K562 (cell line): ENCODE measurements around the gene BLM. TPM values are rescaled to one million over a fixed set of nuclear protein-coding genes. Genes with fewer than 3 reads are reported as not detected.
A peak's percentile ranks its signal among the peaks of the same experiment; 100 is the strongest.

ENCODE experiments used
- ADNP ChIP-seq: fragments of 200-800 bp; sonication (Bioruptor generic); IDR thresholded peaks from 2 replicates; pipeline ENCODE4 v1.6.1; 2016; ENCODE audit warnings: missing genetic modification characterization, missing compliant biosample characterization
- BACH1 ChIP-seq: fragments of 200-800 bp; sonication (Bioruptor generic); IDR thresholded peaks from 2 replicates; pipeline ENCODE4 v1.6.1; 2016; ENCODE audit warnings: missing genetic modification characterization, missing compliant biosample characterization
- BDP1 ChIP-seq: IDR thresholded peaks from 3 replicates; pipeline ENCODE4 v1.6.1; 2011; ENCODE audit not compliant: insufficient read length, insufficient read depth
- BRD9 ChIP-seq: fragments of 450-650 bp; IDR thresholded peaks from 2 replicates; pipeline ENCODE4 v1.6.1; 2018; ENCODE audit warnings: low read depth; ENCODE audit not compliant: partially characterized antibody
- FOXM1 ChIP-seq, 2 experiments: fragments of 450-650 bp in 1 of 2; sonication (generic) in 1 of 2; formaldehyde crosslinking in 1 of 2; IDR thresholded peaks; 2 replicates each; pipeline versions ENCODE4 v1.6.1 to v1.9.0; 2017 to 2022; ENCODE audit warnings: low read depth in 2 of 2, mild to moderate bottlenecking in 2 of 2, missing genetic modification reagents in 1 of 2, moderate library complexity in 1 of 2
- HCFC1 ChIP-seq: IDR thresholded peaks from 2 replicates; pipeline ENCODE4 v1.6.1; 2012; ENCODE audit warnings: low read depth, low read length, improper control_type of control experiment
- HNRNPK ChIP-seq: fragments of 200-400 bp; formaldehyde crosslinking; IDR thresholded peaks from one replicate; pipeline ENCODE4 v1.6.1; 2018; ENCODE audit warnings: mild to moderate bottlenecking, low read depth, low read length; ENCODE audit not compliant: poor library complexity, severe bottlenecking
- KLF13 ChIP-seq: fragments of 450-650 bp; IDR thresholded peaks from 2 replicates; pipeline ENCODE4 v1.6.1; 2016; ENCODE audit warnings: missing genetic modification characterization, low read depth, mild to moderate bottlenecking, missing compliant biosample characterization, moderate library complexity, borderline replicate concordance
- NBN ChIP-seq: fragments of 450-650 bp; IDR thresholded peaks from 2 replicates; pipeline ENCODE4 v1.6.1; 2016; ENCODE audit warnings: low read depth, mild to moderate bottlenecking
- NELFE ChIP-seq: IDR thresholded peaks from 2 replicates; pipeline ENCODE4 v1.6.1; 2011; ENCODE audit warnings: mild to moderate bottlenecking; ENCODE audit not compliant: insufficient read depth, insufficient read length
- NRF1 ChIP-seq, 2 experiments: fragments of 450-650 bp; IDR thresholded peaks in 1 of 2; conservative IDR thresholded peaks in 1 of 2; 2 replicates each; pipeline ENCODE4 v1.6.1; 2014; ENCODE audit warnings: mild to moderate bottlenecking in 2 of 2
- PCBP2 ChIP-seq: fragments of 200-400 bp; formaldehyde crosslinking; IDR thresholded peaks from 2 replicates; pipeline ENCODE4 v1.6.1; 2018; ENCODE audit warnings: low read length, low read depth, mild to moderate bottlenecking, moderate library complexity; ENCODE audit not compliant: poor library complexity, severe bottlenecking
- PRPF4 ChIP-seq: fragments of 200-400 bp; formaldehyde crosslinking; IDR thresholded peaks from one replicate; pipeline ENCODE4 v1.6.1; 2017; ENCODE audit warnings: low read length, low read depth, mild to moderate bottlenecking; ENCODE audit not compliant: insufficient read depth, poor library complexity, severe bottlenecking
- STAT5B ChIP-seq: fragments of 250-450 bp; sonication (Bioruptor Pico); IDR thresholded peaks from 2 replicates; pipeline ENCODE4 v1.8.0; 2021; ENCODE audit warnings: mild to moderate bottlenecking, inconsistent platforms
- TCF7 ChIP-seq: sonication (generic); IDR thresholded peaks from 2 replicates; pipeline ENCODE4 v1.6.1; 2016; ENCODE audit warnings: antibody characterized with exemption, borderline replicate concordance
- XRCC5 ChIP-seq: fragments of 200-400 bp; formaldehyde crosslinking; IDR thresholded peaks from 2 replicates; pipeline ENCODE4 v1.6.1; 2017; ENCODE audit warnings: low read depth, mild to moderate bottlenecking, low read length
- ZC3H4 ChIP-seq: sonication (generic); formaldehyde crosslinking; IDR thresholded peaks from 2 replicates; pipeline ENCODE4 v1.9.0; 2021; ENCODE audit warnings: missing genetic modification reagents, borderline replicate concordance
- ZKSCAN8 ChIP-seq: fragments of 200-800 bp; sonication (Bioruptor generic); IDR thresholded peaks from 2 replicates; pipeline ENCODE4 v1.6.1; 2016; ENCODE audit warnings: missing genetic modification characterization, missing compliant biosample characterization
- ZNF232 ChIP-seq: sonication (generic); formaldehyde crosslinking; IDR thresholded peaks from 2 replicates; pipeline ENCODE4 v1.8.0; 2022; ENCODE audit warnings: mild to moderate bottlenecking, missing genetic modification reagents
- ZNF324 ChIP-seq: fragments of 250-450 bp; sonication (Bioruptor Pico); IDR thresholded peaks from 2 replicates; pipeline ENCODE4 v1.4.0; 2020; ENCODE audit warnings: mild to moderate bottlenecking
- ZNF77 ChIP-seq: fragments of 250-450 bp; sonication (Bioruptor Pico); IDR thresholded peaks from 2 replicates; pipeline ENCODE4 v1.5.0; 2020
- polyA plus RNA-seq, 8 experiments: library from polyadenylated mRNA; depleted of rRNA in 4 of 8; stranded (reverse) in 5 of 8; unstranded in 3 of 8; fragments of >200 nt; fragmentation: Nextera tagmentation in 2 of 8; fragmentation: Illumina TruSeq in 1 of 8; extraction: Ambion mirVana in 2 of 8; extraction: Trizol in 1 of 8; gene quantifications; 2 replicates each; pipeline versions ENCODE4 v1.2.1 to v1.2.3, GENCODE V29; 2011 to 2014; ENCODE audit warnings: inconsistent platforms in 1 of 8, missing spikeins in 1 of 8
- total RNA-seq, 7 experiments: library from RNA; depleted of rRNA in 6 of 7; stranded (reverse); fragments of >200 nt in 6 of 7; fragmentation: Illumina TruSeq in 2 of 7; extraction: Trizol in 2 of 7; gene quantifications; 2 replicates each; pipeline versions ENCODE4 v1.2.1 to v1.2.3, GENCODE V29; 2011 to 2021; ENCODE audit warnings: low replicate concordance in 1 of 7
- TF ChIP-seq, protein P1 (sequence below): sonication (generic); formaldehyde crosslinking; IDR thresholded peaks from 2 replicates; pipeline ENCODE4 v1.8.0; 2022; ENCODE audit warnings: missing genetic modification reagents, mild to moderate bottlenecking, borderline replicate concordance
- TF ChIP-seq, protein P2 (sequence below): fragments of 450-650 bp; formaldehyde crosslinking; IDR thresholded peaks from 2 replicates; pipeline ENCODE4 v1.4.0; 2022; ENCODE audit warnings: mild to moderate bottlenecking, moderate library complexity

BLM gene
- total and polyA plus RNA-seq, 9 of the 15 experiments (the other 6 are each of a cell fraction or from before 2014, with no cell fraction given): 21.0 to 56.0 (median 43.9) TPM

DNA sequence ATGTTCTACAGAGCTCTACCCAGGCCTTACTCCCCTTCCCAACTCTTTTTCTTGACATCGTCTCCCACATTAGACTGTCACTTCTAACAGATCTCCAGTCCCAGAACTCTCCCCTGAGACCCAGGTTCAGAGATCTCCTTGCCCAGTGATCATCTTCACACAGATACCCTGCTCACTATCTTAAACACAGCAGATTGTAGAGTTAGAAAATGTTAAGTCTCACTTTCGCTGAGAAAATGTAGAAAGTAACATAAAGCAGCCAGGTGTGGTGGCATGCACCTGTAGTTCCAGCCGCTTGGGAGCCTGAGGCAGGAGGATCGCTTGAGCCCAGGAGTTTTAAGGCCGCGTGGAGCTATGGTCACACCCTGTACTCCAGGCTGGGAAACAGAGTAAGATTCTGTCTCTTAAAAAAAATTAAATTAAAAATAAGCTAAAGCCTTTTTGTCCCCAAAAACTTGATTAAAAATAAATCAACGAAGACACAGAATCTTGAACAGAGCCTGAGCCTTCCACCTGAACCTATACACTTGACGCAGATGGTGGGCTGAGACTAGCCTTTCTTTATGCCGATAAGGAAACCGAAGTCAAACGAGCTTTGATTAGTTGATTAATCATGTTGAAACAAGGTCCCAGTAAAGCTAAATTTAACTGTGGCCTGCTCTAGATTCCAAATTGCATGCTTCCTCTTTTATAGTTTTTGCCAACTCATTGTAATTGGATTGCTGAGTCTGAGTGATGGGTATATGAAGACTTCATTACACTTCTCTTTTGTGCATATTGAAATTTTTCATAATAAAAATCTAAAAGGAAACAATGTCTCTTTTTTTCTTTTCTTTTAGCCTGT lies 31.3 kb upstream of the BLM start (continued):
- no peak for TF ChIP-seq FOXM1 (IDR thresholded peaks at IDR 0.05; ENCODE audit: low read depth)
- TF ChIP-seq FOXM1 (CRISPR knock-in tag; IDR thresholded peaks at IDR 0.05; ENCODE audit: low read depth): no peak
- no peak for TF ChIP-seq ZNF324 (CRISPR knock-in tag)
- no peak for TF ChIP-seq BACH1 (tag)
- TF ChIP-seq, protein P1, sequence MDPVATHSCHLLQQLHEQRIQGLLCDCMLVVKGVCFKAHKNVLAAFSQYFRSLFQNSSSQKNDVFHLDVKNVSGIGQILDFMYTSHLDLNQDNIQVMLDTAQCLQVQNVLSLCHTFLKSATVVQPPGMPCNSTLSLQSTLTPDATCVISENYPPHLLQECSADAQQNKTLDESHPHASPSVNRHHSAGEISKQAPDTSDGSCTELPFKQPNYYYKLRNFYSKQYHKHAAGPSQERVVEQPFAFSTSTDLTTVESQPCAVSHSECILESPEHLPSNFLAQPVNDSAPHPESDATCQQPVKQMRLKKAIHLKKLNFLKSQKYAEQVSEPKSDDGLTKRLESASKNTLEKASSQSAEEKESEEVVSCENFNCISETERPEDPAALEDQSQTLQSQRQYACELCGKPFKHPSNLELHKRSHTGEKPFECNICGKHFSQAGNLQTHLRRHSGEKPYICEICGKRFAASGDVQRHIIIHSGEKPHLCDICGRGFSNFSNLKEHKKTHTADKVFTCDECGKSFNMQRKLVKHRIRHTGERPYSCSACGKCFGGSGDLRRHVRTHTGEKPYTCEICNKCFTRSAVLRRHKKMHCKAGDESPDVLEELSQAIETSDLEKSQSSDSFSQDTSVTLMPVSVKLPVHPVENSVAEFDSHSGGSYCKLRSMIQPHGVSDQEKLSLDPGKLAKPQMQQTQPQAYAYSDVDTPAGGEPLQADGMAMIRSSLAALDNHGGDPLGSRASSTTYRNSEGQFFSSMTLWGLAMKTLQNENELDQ (CRISPR knock-in tag): no peak
- TF ChIP-seq STAT5B (CRISPR knock-in tag): no peak
- TF ChIP-seq TCF7: no peak
- no peak for TF ChIP-seq ZNF232
- no peak for TF ChIP-seq ZKSCAN8 (CRISPR knock-in tag)
- no peak for TF ChIP-seq ZNF77 (CRISPR knock-in tag)
- no peak for TF ChIP-seq ZC3H4
- TF ChIP-seq, protein P2, sequence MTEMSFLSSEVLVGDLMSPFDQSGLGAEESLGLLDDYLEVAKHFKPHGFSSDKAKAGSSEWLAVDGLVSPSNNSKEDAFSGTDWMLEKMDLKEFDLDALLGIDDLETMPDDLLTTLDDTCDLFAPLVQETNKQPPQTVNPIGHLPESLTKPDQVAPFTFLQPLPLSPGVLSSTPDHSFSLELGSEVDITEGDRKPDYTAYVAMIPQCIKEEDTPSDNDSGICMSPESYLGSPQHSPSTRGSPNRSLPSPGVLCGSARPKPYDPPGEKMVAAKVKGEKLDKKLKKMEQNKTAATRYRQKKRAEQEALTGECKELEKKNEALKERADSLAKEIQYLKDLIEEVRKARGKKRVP (CRISPR knock-in tag): no peak
- no peak for TF ChIP-seq HNRNPK
- TF ChIP-seq HCFC1: no peak
- TF ChIP-seq NBN: peak; percentile 27; the same call in 1 of the 2 replicates
- no peak for TF ChIP-seq BDP1
- no peak for TF ChIP-seq NRF1 (conservative IDR thresholded peaks at IDR 0.05 in 1 of 2, IDR thresholded peaks at IDR 0.05 in 1 of 2)
- TF ChIP-seq NELFE: no peak
- TF ChIP-seq KLF13 (tag): no peak
- TF ChIP-seq BRD9: no peak
- TF ChIP-seq PRPF4: no peak
- no peak for TF ChIP-seq PCBP2
- peak; percentile 72; the same call in 1 of the 2 replicates for TF ChIP-seq ADNP (tag)
- TF ChIP-seq XRCC5: no peak
